ENCODE data around the gene RUNX1. TPM values are rescaled to one million over a fixed set of nuclear protein-coding genes. Genes with fewer than 3 reads are reported as not detected.
A peak's percentile ranks its signal among the peaks of the same experiment; 100 is the strongest.

The RUNX1 gene
- 8.4 and 9.3 TPM in 2 replicates for total RNA-seq (2013; cell fraction: nucleolus; rRNA removed)
- total RNA-seq (2014; rRNA removed) (5.3 and 5.6 TPM in 2 replicates), total RNA-seq (2014; rRNA removed; fragmentation: Illumina TruSeq; extraction: Trizol) (3.8 and 3.9 TPM in 2 replicates), total RNA-seq (2021) (13.3 and 15.2 TPM in 2 replicates), polyA plus RNA-seq (2011; rRNA removed) (0.55 and 0.98 TPM in 2 replicates), polyA plus RNA-seq (2014; fragmentation: Illumina TruSeq; extraction: Trizol) (6.2 and 7.6 TPM in 2 replicates), polyA plus RNA-seq (2014; fragmentation: Nextera tagmentation; extraction: Ambion mirVana) (1 to 10 TPM in 1 of 2 experiments, under 1 TPM in 1; 0.90 to 1.4 TPM), polyA plus RNA-seq (2014; rRNA removed) (6.1 and 7.1 TPM in 2 replicates), polyA plus RNA-seq (2016; fragmentation: Nextera tagmentation; extraction: Ambion mirVana) (1 to 10 TPM; 3.3 to 4.3 TPM), polyA minus RNA-seq (2011; rRNA and poly(A)+ RNA removed) (1.2 and 1.7 TPM in 2 replicates), Bru-seq, nascent RNA (percentile 50 among the genes with signal in this experiment), BruChase-seq, experiment 1, labeled RNA remaining after a 6-hour chase (percentile 45 among the genes with signal in this experiment), BruChase-seq, experiment 2, labeled RNA remaining after a 2-hour chase (percentile 50 among the genes with signal in this experiment)
- polyA plus RNA-seq (2011; ENCODE audit: low read depth), result 3.5 TPM
- polyA plus RNA-seq (2011; cell fraction: cytosol; rRNA removed), result 0.42 and 0.67 TPM in 2 replicates
- 1.9 and 2.6 TPM in 2 replicates for polyA plus RNA-seq (2011; cell fraction: nucleus; rRNA removed)
- polyA plus RNA-seq (2012), result 6.0 and 6.7 TPM in 2 replicates
- 0.53 and 1.1 TPM in 2 replicates for polyA minus RNA-seq (2011; cell fraction: cytosol; rRNA and poly(A)+ RNA removed)
- polyA minus RNA-seq (2011; cell fraction: nucleus; rRNA and poly(A)+ RNA removed), result 3.4 and 6.2 TPM in 2 replicates
- long read RNA-seq, experiment 1, result 0 reads
- long read RNA-seq, experiment 2, partial matches to known transcripts, result 0 of 2 reads
- long read RNA-seq, experiment 2, other reads (novel, unspliced or antisense), result 2 of 2 reads

DNA sequence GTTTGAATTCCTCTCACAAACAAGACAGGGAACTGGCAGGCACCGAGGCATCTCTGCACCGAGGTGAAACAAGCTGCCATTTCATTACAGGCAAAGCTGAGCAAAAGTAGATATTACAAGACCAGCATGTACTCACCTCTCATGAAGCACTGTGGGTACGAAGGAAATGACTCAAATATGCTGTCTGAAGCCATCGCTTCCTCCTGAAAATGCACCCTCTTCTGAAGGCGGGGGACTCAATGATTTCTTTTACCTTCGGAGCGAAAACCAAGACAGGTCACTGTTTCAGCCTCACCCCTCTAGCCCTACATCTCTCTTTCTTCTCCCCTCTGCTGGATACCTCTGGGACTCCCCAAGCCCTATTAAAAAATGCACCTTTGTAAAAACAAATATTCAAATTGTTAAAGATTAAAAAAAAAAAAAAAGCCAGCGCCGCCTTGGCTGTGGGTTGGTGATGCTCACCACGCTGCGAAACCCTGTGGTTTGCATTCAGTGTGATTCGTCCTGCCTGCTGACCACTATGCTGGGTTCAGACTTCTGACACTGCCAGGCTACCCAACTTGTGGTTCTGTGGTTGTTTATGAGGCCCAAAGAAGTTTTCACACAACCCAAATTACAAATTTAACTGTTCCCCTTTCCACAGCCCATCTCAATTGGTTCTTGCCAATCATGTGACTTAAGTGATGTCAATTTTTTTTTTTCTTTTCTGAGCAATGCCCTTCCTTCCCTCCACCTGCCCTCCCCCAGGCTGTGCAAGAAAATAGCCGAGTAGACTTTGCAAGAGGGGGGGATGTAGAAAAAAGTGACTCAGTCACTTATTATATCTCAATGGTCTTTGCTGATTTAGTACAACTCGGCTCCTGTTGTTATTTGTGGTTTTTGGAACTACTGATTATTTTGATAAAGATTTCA is at the start of gene RUNX1:
Gene RUNX1, minus strand, starts transcription at position 597 of the 912 bp plus-strand sequence.
- intact Hi-C loops (cut with micrococcal nuclease; ENCODE audit: unreplicated experiment), result loop anchor here (5.0 kb wide), 2 partner anchors 162 to 247 kb away; no protein-coding TSS in a partner anchor
- under 1% methylated on average over 14 of the region's 14 CpGs for WGBS (ENCODE audit: insufficient coverage, insufficient replicate concordance, low lambda C conversion rate, missing lambda C conversion rate)
- peak within 1 kb of the TSS; percentile 62 for H3K9ac ChIP-seq (ENCODE audit: control insufficient read depth, insufficient read depth, low read length)
- POLR2A ChIA-PET, result no interaction called here
- H3K4me1 ChIP-seq (ENCODE audit: control insufficient read depth, insufficient read depth, low read length), result peaks cover 65% of the 10 kb centered on the region
- RAD21 ChIA-PET (ENCODE audit: unreplicated experiment), result no interaction called here
- peak; percentile 90 for FAIRE-seq
- H3K4me2 ChIP-seq (ENCODE audit: control insufficient read depth, insufficient read depth), result peak within 1 kb of the TSS; percentile 88
- no peaks in the 10 kb centered on the region for H3K9me3 ChIP-seq (replicated peaks; ENCODE audit: control insufficient read depth, insufficient read depth, low read length)
- CTCF ChIA-PET, result no interaction called here
- no peak within 1 kb of the TSS for H2AFZ ChIP-seq (ENCODE audit: control insufficient read depth, low read depth, low read length)
- peak; percentile 83 for ATAC-seq
- peak; percentile 92 for DNase-seq (ENCODE audit: low read depth, low spot score)
- H3K27ac ChIP-seq (ENCODE audit: control insufficient read depth, insufficient read depth), result peak within 1 kb of the TSS; percentile 71
- no peaks in the 10 kb centered on the region for H4K20me1 ChIP-seq (ENCODE audit: control insufficient read depth, insufficient read depth)
- H3K79me2 ChIP-seq (ENCODE audit: control insufficient read depth, insufficient read depth, low read length), result no peaks in the 10 kb centered on the region
- in situ Hi-C loops (cut with MboI), result no loop called here
- BruUV-seq (replicated peaks), result no TSS peak
- peak within 1 kb of the TSS; percentile 63 for H3K4me3 ChIP-seq
- SMC1A ChIA-PET (ENCODE audit: uncharacterized antibody, unreplicated experiment), result no interaction called here
- H3K36me3 ChIP-seq (ENCODE audit: control insufficient read depth in 2 of 2, insufficient read depth in 2 of 2, low read length in 1 of 2), result no peaks in the 10 kb centered on the region
- H3K27me3 ChIP-seq (replicated peaks in 1 of 2; ENCODE audit: control insufficient read depth in 2 of 2, insufficient read depth in 2 of 2, low read length in 1 of 2), result peaks cover 0 to 1% of the 10 kb centered on the region in 2 experiments; a peak in 1 of 4 replicates
- 0 out of 2 replicates have a peak, but pooled peaks have one; percentile 30 for TF ChIP-seq SMAD5 (IDR thresholded peaks at IDR 0.05; ENCODE audit: low read depth)
- TF ChIP-seq PAX8 (IDR thresholded peaks at IDR 0.05), result no peak
- TF ChIP-seq IRF4 (IDR thresholded peaks at IDR 0.05; ENCODE audit: low read depth, low read length), result peak; percentile 87
- TF ChIP-seq ETV6 (conservative IDR thresholded peaks at IDR 0.05 in 1 of 2, IDR thresholded peaks at IDR 0.05 in 1 of 2; ENCODE audit: borderline replicate concordance in 1 of 2, low read depth in 1 of 2), result peak in 1 of 2 experiments; percentile 95; a peak in 2 of 4 replicates
- no peak for TF ChIP-seq SREBF1 (IDR thresholded peaks at IDR 0.05; ENCODE audit: low read length)
- TF ChIP-seq, protein P1, sequence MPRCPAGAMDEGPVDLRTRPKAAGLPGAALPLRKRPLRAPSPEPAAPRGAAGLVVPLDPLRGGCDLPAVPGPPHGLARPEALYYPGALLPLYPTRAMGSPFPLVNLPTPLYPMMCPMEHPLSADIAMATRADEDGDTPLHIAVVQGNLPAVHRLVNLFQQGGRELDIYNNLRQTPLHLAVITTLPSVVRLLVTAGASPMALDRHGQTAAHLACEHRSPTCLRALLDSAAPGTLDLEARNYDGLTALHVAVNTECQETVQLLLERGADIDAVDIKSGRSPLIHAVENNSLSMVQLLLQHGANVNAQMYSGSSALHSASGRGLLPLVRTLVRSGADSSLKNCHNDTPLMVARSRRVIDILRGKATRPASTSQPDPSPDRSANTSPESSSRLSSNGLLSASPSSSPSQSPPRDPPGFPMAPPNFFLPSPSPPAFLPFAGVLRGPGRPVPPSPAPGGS (IDR thresholded peaks at IDR 0.05; ENCODE audit: borderline replicate concordance, insufficient read depth, low read depth, low read length, poor library complexity, severe bottlenecking), result peak; percentile 49
- TF ChIP-seq NR2F1 (conservative IDR thresholded peaks at IDR 0.05), result no peak
- peak; percentile 77 for TF ChIP-seq MTA2 (IDR thresholded peaks at IDR 0.05; ENCODE audit: low read depth)
- TF ChIP-seq NBN (IDR thresholded peaks at IDR 0.05), result no peak
- peak; percentile 71 for TF ChIP-seq SPI1 (IDR thresholded peaks at IDR 0.05; ENCODE audit: borderline replicate concordance, insufficient read depth, low read depth, low read length)
- peak; percentile 29 to 88; a peak in 3 of 4 replicates for TF ChIP-seq EP300 (IDR thresholded peaks at IDR 0.05; ENCODE audit: borderline replicate concordance in 1 of 2, control insufficient read depth in 1 of 2, low read depth in 2 of 2, low read length in 2 of 2)
- no peak for TF ChIP-seq SUZ12 (IDR thresholded peaks at IDR 0.05; ENCODE audit: unreplicated experiment)
- peak; percentile 58; the same call in 1 of the 2 replicates for TF ChIP-seq TCF7 (IDR thresholded peaks at IDR 0.05; ENCODE audit: borderline replicate concordance)
- TF ChIP-seq ZNF207 (IDR thresholded peaks at IDR 0.05; ENCODE audit: borderline replicate concordance), result 0 out of 2 replicates have a peak, but pooled peaks have one; percentile 42
- TF ChIP-seq ESRRA (IDR thresholded peaks at IDR 0.05; ENCODE audit: low read length), result no peak
- TF ChIP-seq, protein P2, sequence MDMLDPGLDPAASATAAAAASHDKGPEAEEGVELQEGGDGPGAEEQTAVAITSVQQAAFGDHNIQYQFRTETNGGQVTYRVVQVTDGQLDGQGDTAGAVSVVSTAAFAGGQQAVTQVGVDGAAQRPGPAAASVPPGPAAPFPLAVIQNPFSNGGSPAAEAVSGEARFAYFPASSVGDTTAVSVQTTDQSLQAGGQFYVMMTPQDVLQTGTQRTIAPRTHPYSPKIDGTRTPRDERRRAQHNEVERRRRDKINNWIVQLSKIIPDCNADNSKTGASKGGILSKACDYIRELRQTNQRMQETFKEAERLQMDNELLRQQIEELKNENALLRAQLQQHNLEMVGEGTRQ (IDR thresholded peaks at IDR 0.05; ENCODE audit: borderline replicate concordance, low read depth, low read length), result peak; percentile 34; the same call in 1 of the 2 replicates
- no peak for TF ChIP-seq FOXK2 (IDR thresholded peaks at IDR 0.05)
- peak; percentile 88 for TF ChIP-seq JUNB (IDR thresholded peaks at IDR 0.05)

Measured in GM12878 (cell line).